Dedifferentiated amniotic fluid mesenchymal stem cell (primary cell): ENCODE results near the gene LGALS13.

Source experiments
- DNase-seq: peaks from one replicate; pipeline ENCODE4 v3.0.0-alpha.2; 2016; ENCODE audit errors: extremely low spot score

Gene LGALS13

GRCh38 chr19:39602224-39602623 lies at the start of gene LGALS13:
LGALS13 (plus strand) TSS chr19:39602524; CDS start chr19:39602569, 45 bp downstream.
- no peak for DNase-seq

- no peak for DNase-seq
Measured at GRCh38 chr19:39553082-39553652, 49.2 kb upstream of the LGALS13 start.

- no peak for DNase-seq
Measured at GRCh38 chr19:39554701-39555311, 47.5 kb upstream of the LGALS13 start.

- no peak for DNase-seq
Measured at GRCh38 chr19:39555883-39556282, 46.4 kb upstream of the LGALS13 start.

GRCh38 chr19:39557811-39558623 lies 44.3 kb upstream of the LGALS13 start:
- peak; percentile 46 for DNase-seq

GRCh38 chr19:39558624-39559117 lies 43.7 kb upstream of the LGALS13 start:
- no peak for DNase-seq

GRCh38 chr19:39563408-39563807 lies 38.9 kb upstream of the LGALS13 start:
- DNase-seq: no peak

- no peak for DNase-seq
Measured at GRCh38 chr19:39566064-39566463, 36.3 kb upstream of the LGALS13 start.

GRCh38 chr19:39568604-39569003 lies 33.7 kb upstream of the LGALS13 start:
- no peak for DNase-seq

- DNase-seq: no peak
Measured at GRCh38 chr19:39582442-39582841, 19.9 kb upstream of the LGALS13 start.

- DNase-seq: no peak
Measured at GRCh38 chr19:39582891-39583625, 19.3 kb upstream of the LGALS13 start.

- DNase-seq: no peak
Measured at GRCh38 chr19:39587496-39587895, 14.8 kb upstream of the LGALS13 start.

GRCh38 chr19:39588066-39588465 lies 14.3 kb upstream of the LGALS13 start:
- no peak for DNase-seq

- no peak for DNase-seq
Measured at GRCh38 chr19:39590265-39590664, 12.1 kb upstream of the LGALS13 start.

GRCh38 chr19:39592381-39592780 lies 9.9 kb upstream of the LGALS13 start:
- DNase-seq: no peak

- DNase-seq: no peak
Measured at GRCh38 chr19:39595950-39596349, 6.4 kb upstream of the LGALS13 start.

- no peak for DNase-seq
Measured at GRCh38 chr19:39596911-39597310, 5.4 kb upstream of the LGALS13 start.

- no peak for DNase-seq
Measured at GRCh38 chr19:39599116-39599515, 3.2 kb upstream of the LGALS13 start.

- DNase-seq: no peak
Measured at GRCh38 chr19:39603825-39604224, 1.5 kb downstream of the LGALS13 start.

- no peak for DNase-seq
Measured at GRCh38 chr19:39607021-39607420, 4.7 kb downstream of the LGALS13 start.

- no peak for DNase-seq
Measured at GRCh38 chr19:39607561-39607960, 5.2 kb downstream of the LGALS13 start.

GRCh38 chr19:39613597-39613996 lies 11.3 kb downstream of the LGALS13 start:
- no peak for DNase-seq
